Gastrocnemius medialis (tissue), 4 donors: ENCODE data around the gene DCTN1.

ENCODE experiments used
- POLR2A ChIP-seq, 2 donors: fragments of 450-650 bp; IDR thresholded peaks; one replicate each; pipeline ENCODE4 v1.6.1; 2017; ENCODE audit warnings: antibody characterized with exemption in 2 of 2, mild to moderate bottlenecking in 2 of 2, moderate library complexity in 2 of 2
- TF ChIP-seq, protein P1 (sequence below), 5 experiments: fragments of 450-650 bp in 3 of 5; fragments of 200-600 bp in 2 of 5; sonication (generic) in 2 of 5; IDR thresholded peaks in 4 of 5; conservative IDR thresholded peaks in 1 of 5; 1 replicate in 4 of 5; 2 replicates in 1 of 5; pipeline ENCODE4 v1.5.1; 2016 to 2019; ENCODE audit warnings: antibody characterized with exemption in 5 of 5, mild to moderate bottlenecking in 3 of 5, moderate library complexity in 3 of 5

DNA sequence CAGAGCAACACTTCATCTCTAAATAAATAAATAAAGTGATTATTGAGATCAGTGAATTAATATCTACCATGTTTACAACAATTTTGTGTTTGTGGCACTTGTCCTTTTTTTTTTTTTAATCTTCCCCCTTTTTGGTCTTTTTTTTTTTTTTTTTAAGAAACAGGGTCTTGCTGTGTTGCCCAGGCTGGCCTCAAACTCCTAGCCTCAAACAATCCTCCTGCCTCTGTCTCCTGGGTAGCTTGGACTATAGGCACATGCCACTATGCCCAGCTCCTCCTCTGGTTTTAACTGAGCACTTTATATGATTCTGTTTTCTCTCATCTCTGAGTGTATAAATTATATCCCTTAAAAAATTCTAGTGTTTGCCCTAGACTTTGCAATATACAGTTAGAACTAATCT lies 67.2 kb downstream of the DCTN1 start:
- TF ChIP-seq POLR2A (IDR thresholded peaks at IDR 0.05): no peak
- TF ChIP-seq, protein P1, sequence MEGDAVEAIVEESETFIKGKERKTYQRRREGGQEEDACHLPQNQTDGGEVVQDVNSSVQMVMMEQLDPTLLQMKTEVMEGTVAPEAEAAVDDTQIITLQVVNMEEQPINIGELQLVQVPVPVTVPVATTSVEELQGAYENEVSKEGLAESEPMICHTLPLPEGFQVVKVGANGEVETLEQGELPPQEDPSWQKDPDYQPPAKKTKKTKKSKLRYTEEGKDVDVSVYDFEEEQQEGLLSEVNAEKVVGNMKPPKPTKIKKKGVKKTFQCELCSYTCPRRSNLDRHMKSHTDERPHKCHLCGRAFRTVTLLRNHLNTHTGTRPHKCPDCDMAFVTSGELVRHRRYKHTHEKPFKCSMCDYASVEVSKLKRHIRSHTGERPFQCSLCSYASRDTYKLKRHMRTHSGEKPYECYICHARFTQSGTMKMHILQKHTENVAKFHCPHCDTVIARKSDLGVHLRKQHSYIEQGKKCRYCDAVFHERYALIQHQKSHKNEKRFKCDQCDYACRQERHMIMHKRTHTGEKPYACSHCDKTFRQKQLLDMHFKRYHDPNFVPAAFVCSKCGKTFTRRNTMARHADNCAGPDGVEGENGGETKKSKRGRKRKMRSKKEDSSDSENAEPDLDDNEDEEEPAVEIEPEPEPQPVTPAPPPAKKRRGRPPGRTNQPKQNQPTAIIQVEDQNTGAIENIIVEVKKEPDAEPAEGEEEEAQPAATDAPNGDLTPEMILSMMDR (IDR thresholded peaks at IDR 0.05 in 4 of 5, conservative IDR thresholded peaks at IDR 0.05 in 1 of 5): no peak
